NB4 (cell line): ENCODE results near the gene STXBP4.

Experiments used
- MAX ChIP-seq: IDR thresholded peaks from 2 replicates; pipeline ENCODE4 v1.6.1; 2011; ENCODE audit warnings: low read depth, low read length
- POLR2A ChIP-seq: IDR thresholded peaks from 2 replicates; pipeline ENCODE4 v1.6.1; 2011; ENCODE audit warnings: mild to moderate bottlenecking; ENCODE audit not compliant: insufficient read length; ENCODE audit errors: extremely low read depth

- TF ChIP-seq POLR2A, result no peak
- TF ChIP-seq MAX, result no peak
Measured at GRCh38 chr17:54990118-54990517, 21.6 kb downstream of the STXBP4 start.
